Upper lobe of left lung (tissue), 6 donors: Measurements from ENCODE around the gene BCHE. TPM values are rescaled to one million over a fixed set of nuclear protein-coding genes. Genes with fewer than 3 reads are reported as not detected.

Source experiments
- ATAC-seq, 2 donors: fragments of 200-7000 bp; cut with Tn5 transposase; one replicate each; pipeline ENCODE4 v1.9.1; 2022; ENCODE audit warnings: mild to moderate bottlenecking in 2 of 2, moderate library complexity in 2 of 2; ENCODE audit not compliant: low FRiP score in 2 of 2
- DNase-seq, 2 donors: peaks; one replicate each; pipeline ENCODE4 v3.0.0-alpha.2; 2019 to 2020
- H3K27ac ChIP-seq, 4 donors: fragments of 200-600 bp; sonication (generic); one replicate each; pipeline ENCODE4 v1.5.1; 2016 to 2019
- H3K27me3 ChIP-seq, 4 donors: fragments of 200-600 bp; sonication (generic); one replicate each; pipeline ENCODE4 v1.5.1; 2017 to 2019
- H3K36me3 ChIP-seq, 4 donors: fragments of 200-600 bp; sonication (generic); one replicate each; pipeline ENCODE4 v1.5.1; 2016 to 2019
- H3K4me1 ChIP-seq, 4 donors: fragments of 200-600 bp; sonication (generic); one replicate each; pipeline ENCODE4 v1.5.1; 2018 to 2019
- H3K4me3 ChIP-seq, 4 donors: fragments of 200-600 bp; sonication (generic); one replicate each; pipeline ENCODE4 v1.5.1; 2017 to 2019; ENCODE audit warnings: mild to moderate bottlenecking in 2 of 4, moderate library complexity in 1 of 4
- H3K9me3 ChIP-seq, 4 donors: fragments of 200-600 bp; sonication (generic); one replicate each; pipeline ENCODE4 v1.5.1; 2018 to 2019
- EP300 ChIP-seq, 4 donors: sonication (generic); formaldehyde crosslinking; IDR thresholded peaks; one replicate each; pipeline ENCODE4 v1.5.1; 2017; ENCODE audit warnings: antibody characterized with exemption in 4 of 4, control low read depth in 2 of 4
- POLR2A ChIP-seq, 4 donors: fragments of 450-650 bp; IDR thresholded peaks; one replicate each; pipeline ENCODE4 v1.5.1; 2016 to 2017; ENCODE audit warnings: antibody characterized with exemption in 4 of 4, mild to moderate bottlenecking in 2 of 4
- POLR2AphosphoS5 ChIP-seq, 2 donors: sonication (generic); formaldehyde crosslinking; IDR thresholded peaks; one replicate each; pipeline ENCODE4 v1.5.1; 2017; ENCODE audit warnings: antibody characterized with exemption in 2 of 2
- WGBS, 2 donors: methylation state at CpG; one replicate each; pipeline ENCODE4 v1.1.5; 2017 to 2018; 5-methylcytosine and 5-hydroxymethylcytosine counted together
- total RNA-seq, 6 donors: library from RNA; depleted of rRNA in 4 of 6; stranded (reverse); fragments of >200 nt in 4 of 6; gene quantifications; one replicate each; pipeline versions ENCODE4 v1.1.0 to v1.2.1, GENCODE V29; 2016 to 2021
- TF ChIP-seq, protein P1 (sequence below), 6 experiments: fragments of 450-650 bp in 4 of 6; fragments of 200-600 bp in 2 of 6; sonication (generic) in 2 of 6; IDR thresholded peaks; one replicate each; pipeline ENCODE4 v1.5.1; 2016 to 2019; ENCODE audit warnings: antibody characterized with exemption in 6 of 6
- donor health status: DM: no; HTN: no; CAD: no; lungs with moderate emphysema.
- donor health status: DM: no; HTN: yes; CAD: no; lungs with severe emphysema.

Gene BCHE
- total RNA-seq, 6 donors from 2014 or later: 1.0 to 6.3 (median 2.3) TPM

DNA sequence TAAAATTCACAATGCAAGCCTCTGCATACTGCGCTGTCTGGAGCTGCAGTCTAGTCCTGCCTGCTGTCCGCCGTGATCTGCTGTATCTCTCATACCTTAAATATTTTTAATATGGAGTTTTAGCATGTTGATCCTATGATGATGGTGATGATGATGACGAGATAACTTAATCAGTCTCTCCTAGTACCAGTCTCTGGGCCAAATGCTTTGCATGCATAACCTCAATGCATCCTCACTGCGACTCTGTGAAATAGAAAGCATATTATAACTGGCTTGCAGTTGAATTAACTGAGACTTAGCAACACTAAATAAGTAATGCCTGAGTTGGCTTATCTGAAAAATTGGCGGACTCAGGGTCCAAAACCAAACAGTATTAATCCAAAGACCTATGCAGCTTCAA, 38.4 kb upstream of the BCHE start:
- Histone ChIP-seq H3K4me3 (no peak overlapping the region), H3K27me3 (no peaks in the 10 kb centered on the region), H3K36me3 (no peaks in the 10 kb centered on the region), H3K27ac (no peak overlapping the region), H3K9me3 (peaks cover 0 to 5% (median 0%) of the 10 kb centered on the region in 4 donors), H3K4me1 (no peaks in the 10 kb centered on the region)
- DNase-seq (no peak), ATAC-seq (no peak)
- WGBS, 2 donors: 80 to 89% methylated on average over 4 to 6 of the region's 6 CpGs
- TF ChIP-seq POLR2A (IDR thresholded peaks at IDR 0.05): no peak
- TF ChIP-seq, protein P1, sequence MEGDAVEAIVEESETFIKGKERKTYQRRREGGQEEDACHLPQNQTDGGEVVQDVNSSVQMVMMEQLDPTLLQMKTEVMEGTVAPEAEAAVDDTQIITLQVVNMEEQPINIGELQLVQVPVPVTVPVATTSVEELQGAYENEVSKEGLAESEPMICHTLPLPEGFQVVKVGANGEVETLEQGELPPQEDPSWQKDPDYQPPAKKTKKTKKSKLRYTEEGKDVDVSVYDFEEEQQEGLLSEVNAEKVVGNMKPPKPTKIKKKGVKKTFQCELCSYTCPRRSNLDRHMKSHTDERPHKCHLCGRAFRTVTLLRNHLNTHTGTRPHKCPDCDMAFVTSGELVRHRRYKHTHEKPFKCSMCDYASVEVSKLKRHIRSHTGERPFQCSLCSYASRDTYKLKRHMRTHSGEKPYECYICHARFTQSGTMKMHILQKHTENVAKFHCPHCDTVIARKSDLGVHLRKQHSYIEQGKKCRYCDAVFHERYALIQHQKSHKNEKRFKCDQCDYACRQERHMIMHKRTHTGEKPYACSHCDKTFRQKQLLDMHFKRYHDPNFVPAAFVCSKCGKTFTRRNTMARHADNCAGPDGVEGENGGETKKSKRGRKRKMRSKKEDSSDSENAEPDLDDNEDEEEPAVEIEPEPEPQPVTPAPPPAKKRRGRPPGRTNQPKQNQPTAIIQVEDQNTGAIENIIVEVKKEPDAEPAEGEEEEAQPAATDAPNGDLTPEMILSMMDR (IDR thresholded peaks at IDR 0.05): no peak
- TF ChIP-seq EP300 (IDR thresholded peaks at IDR 0.05): no peak
- no peak for TF ChIP-seq POLR2AphosphoS5 (IDR thresholded peaks at IDR 0.05)

DNA sequence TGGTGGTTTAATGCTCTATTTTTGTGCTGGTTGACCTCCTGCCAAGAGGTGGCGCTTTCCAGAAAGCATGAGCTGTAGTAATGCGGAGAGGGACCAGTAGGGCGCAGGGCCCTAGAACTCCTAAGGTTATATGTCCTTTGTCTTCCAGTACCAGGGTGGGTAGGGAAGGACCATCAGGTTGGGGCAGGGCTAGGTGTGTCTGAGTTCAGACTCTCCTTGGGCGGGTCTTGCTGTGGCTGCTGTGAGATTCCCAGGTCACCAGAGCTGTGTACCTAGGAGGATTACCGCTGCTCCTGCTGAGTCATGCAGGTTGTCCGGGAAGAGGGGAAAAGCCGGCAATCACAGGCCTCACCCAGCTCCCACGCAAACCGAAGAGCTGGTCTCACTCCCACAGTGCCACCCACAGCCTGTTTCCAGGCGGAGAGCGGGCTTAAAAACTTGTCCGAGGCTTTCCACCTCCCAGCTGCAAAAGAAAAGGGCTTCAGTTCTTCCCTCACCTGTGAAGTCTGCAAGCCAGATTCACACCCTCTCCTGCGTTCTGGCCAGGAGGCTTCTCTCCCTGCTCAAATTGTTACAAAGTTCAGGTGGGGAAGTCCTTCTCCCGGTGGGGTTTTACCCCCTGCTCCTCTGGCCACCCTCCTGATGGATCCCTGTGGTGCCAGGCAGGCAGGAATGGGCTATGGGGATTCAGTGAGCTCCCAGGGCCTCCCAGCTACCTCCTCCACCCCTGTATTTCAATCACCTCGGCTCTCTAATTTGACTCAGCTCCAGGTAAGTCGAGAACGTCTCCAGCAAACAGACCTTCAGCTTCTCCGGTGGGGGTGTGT, 37.7 kb upstream of the BCHE start:
- DNase-seq (no peak), ATAC-seq (no peak)
- Histone ChIP-seq H3K27ac (no peak overlapping the region), H3K4me1 (no peaks in the 10 kb centered on the region), H3K4me3 (no peak overlapping the region), H3K27me3 (no peaks in the 10 kb centered on the region), H3K9me3 (peaks cover 0 to 5% (median 0%) of the 10 kb centered on the region in 4 donors), H3K36me3 (no peaks in the 10 kb centered on the region)
- TF ChIP-seq POLR2A (IDR thresholded peaks at IDR 0.05): no peak
- TF ChIP-seq POLR2AphosphoS5 (IDR thresholded peaks at IDR 0.05): no peak
- TF ChIP-seq EP300 (IDR thresholded peaks at IDR 0.05): no peak
- TF ChIP-seq, protein P1 (IDR thresholded peaks at IDR 0.05): no peak
- WGBS, 2 donors: 87 to 89% methylated on average over 9 to 17 of the region's 18 CpGs

DNA sequence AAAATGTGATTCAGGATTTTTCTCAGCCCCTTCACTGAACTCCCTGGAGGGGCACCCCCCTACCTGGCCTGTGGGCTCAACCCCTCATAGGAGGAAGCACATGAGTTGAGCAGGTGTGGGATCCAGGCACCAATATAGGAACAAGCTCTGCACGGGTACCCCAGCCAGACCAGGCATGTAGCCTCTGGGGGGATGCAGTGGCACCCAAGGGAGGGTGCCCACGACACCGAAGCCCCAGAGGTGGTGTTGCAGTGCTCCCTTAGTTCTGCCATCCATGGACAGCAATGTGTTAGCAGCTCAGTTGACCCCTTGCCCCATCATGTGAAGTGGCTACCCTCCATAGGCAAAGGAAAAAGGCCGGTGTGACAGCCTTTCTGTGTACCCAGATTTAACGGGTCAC, 30.9 kb upstream of the BCHE start:
- TF ChIP-seq EP300 (IDR thresholded peaks at IDR 0.05) (no peak), POLR2A (IDR thresholded peaks at IDR 0.05) (no peak), POLR2AphosphoS5 (IDR thresholded peaks at IDR 0.05) (no peak)
- TF ChIP-seq, protein P1 (IDR thresholded peaks at IDR 0.05): no peak
- H3K36me3 ChIP-seq: no peaks in the 10 kb centered on the region
- peak in 1 of 2 donors; percentile 26 for ATAC-seq
- H3K4me3 ChIP-seq: no peak overlapping the region
- H3K9me3 ChIP-seq: no peaks in the 10 kb centered on the region
- WGBS, 2 donors: 83 to 84% methylated on average over 5 of the region's 5 CpGs
- DNase-seq: no peak
- no peaks in the 10 kb centered on the region for H3K4me1 ChIP-seq
- no peak overlapping the region for H3K27ac ChIP-seq
- no peaks in the 10 kb centered on the region for H3K27me3 ChIP-seq

DNA sequence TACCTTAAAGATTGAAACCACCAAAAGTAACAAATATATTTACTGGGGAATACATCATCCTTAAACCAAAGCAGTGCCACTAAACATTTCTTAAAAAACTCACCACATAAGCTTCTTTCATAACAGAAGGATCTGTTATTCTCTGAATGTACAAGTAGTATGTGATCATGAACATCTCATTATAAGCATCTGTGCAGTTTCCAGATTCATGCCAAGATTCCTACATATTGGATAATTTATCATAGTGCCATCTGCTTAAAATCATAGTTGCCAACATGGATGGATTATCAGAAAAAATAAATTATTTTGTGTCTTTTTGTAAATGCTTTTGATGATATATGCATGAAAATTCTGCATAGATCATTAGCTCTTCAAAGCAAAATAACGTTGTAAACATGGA, 21.8 kb upstream of the BCHE start:
- Histone ChIP-seq H3K9me3 (no peaks in the 10 kb centered on the region), H3K4me1 (no peaks in the 10 kb centered on the region), H3K36me3 (no peaks in the 10 kb centered on the region), H3K27ac (no peak overlapping the region), H3K27me3 (no peaks in the 10 kb centered on the region), H3K4me3 (no peak overlapping the region)
- DNase-seq (no peak), ATAC-seq (no peak)
- 58 to 73% methylated on average over 1 of the region's 1 CpG for WGBS, 2 donors
- TF ChIP-seq, protein P1 (IDR thresholded peaks at IDR 0.05): no peak
- TF ChIP-seq POLR2A (IDR thresholded peaks at IDR 0.05) (no peak), EP300 (IDR thresholded peaks at IDR 0.05) (no peak), POLR2AphosphoS5 (IDR thresholded peaks at IDR 0.05) (no peak)

DNA sequence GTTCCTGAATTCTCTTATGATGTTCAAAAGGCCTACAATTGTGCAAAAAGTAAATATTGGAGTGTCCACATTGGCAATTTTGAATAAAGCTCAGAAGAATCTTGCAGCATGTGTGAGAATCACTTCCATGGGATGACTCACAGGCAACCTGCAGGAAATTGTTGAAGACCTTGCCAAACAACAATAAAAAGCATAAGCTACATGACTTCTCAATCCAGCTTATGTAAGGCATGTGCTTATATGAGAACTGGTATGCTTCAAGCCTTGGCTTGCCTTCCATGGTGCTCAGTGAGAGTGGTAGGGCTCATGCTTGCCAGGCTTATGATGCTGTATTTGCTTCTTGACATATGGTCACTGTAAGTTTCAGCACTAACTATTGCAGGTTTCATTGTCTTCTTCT, 18.4 kb upstream of the BCHE start:
- Histone ChIP-seq H3K4me1 (no peaks in the 10 kb centered on the region), H3K9me3 (no peaks in the 10 kb centered on the region), H3K4me3 (no peak overlapping the region), H3K36me3 (no peaks in the 10 kb centered on the region), H3K27me3 (no peaks in the 10 kb centered on the region), H3K27ac (no peak overlapping the region)
- ATAC-seq: no peak
- TF ChIP-seq EP300 (IDR thresholded peaks at IDR 0.05) (no peak), POLR2AphosphoS5 (IDR thresholded peaks at IDR 0.05) (no peak), POLR2A (IDR thresholded peaks at IDR 0.05) (no peak)
- TF ChIP-seq, protein P1 (IDR thresholded peaks at IDR 0.05): no peak
- no peak for DNase-seq
